SKM-1 (cell line): ENCODE measurements around the gene CBX5.
"Not testable (repeated sequence)": the region's sequence is repeated elsewhere in the genome, so short reads cannot be mapped to it uniquely, and the experiment has no call there.

ENCODE experiments used
- DNase-seq: peaks from one replicate; lab custom pipeline; 2025; ENCODE audit not compliant: unreplicated experiment; lab: John Stamatoyannopoulos, UW

The CBX5 gene

GRCh38 chr12:54279632-54280467, at the start of gene CBX5:
CBX5 (minus strand) TSS chr12:54280122; CDS start chr12:54257650, 22,472 bp downstream.
- DNase-seq = peak; percentile 85

GRCh38 chr12:54328595-54329337, 48.8 kb upstream of the CBX5 start:
- no peak for DNase-seq

GRCh38 chr12:54325442-54326109, 45.7 kb upstream of the CBX5 start:
- not testable (repeated sequence) for DNase-seq

- DNase-seq = peak; percentile 79
Observed at GRCh38 chr12:54324617-54325441, 44.9 kb upstream of the CBX5 start, which contains the start of gene COPZ1. COPZ1 (plus strand) TSS chr12:54325131; CDS start chr12:54325164, 33 bp downstream.

- DNase-seq = no peak
Observed at GRCh38 chr12:54321363-54321762, 41.4 kb upstream of the CBX5 start.

GRCh38 chr12:54312309-54312708, 32.4 kb upstream of the CBX5 start:
- DNase-seq = not testable (repeated sequence)

GRCh38 chr12:54311051-54311450, 31.1 kb upstream of the CBX5 start:
- DNase-seq = no peak

- peak; percentile 80 for DNase-seq
Observed at GRCh38 chr12:54306925-54307741, 27.2 kb upstream of the CBX5 start.

- DNase-seq = peak; percentile 55
Observed at GRCh38 chr12:54304187-54304810, 24.4 kb upstream of the CBX5 start.

GRCh38 chr12:54303640-54304039, 23.7 kb upstream of the CBX5 start:
- no peak for DNase-seq

- no peak for DNase-seq
Observed at GRCh38 chr12:54301428-54302048, 21.6 kb upstream of the CBX5 start.

GRCh38 chr12:54300732-54301427, 21.0 kb upstream of the CBX5 start, which contains the start of gene NFE2:
NFE2 (minus strand) TSS chr12:54301015; CDS start chr12:54295248, 5,767 bp downstream.
- peak; percentile 73 for DNase-seq

GRCh38 chr12:54300225-54300731, 20.4 kb upstream of the CBX5 start:
- DNase-seq = no peak

- no peak for DNase-seq
Observed at GRCh38 chr12:54299515-54300224, 19.7 kb upstream of the CBX5 start.

GRCh38 chr12:54298904-54299303, 19.0 kb upstream of the CBX5 start:
- DNase-seq = no peak

- no peak for DNase-seq
Observed at GRCh38 chr12:54296393-54297099, 16.6 kb upstream of the CBX5 start.
